Fibroblast of peridontal ligament (primary cell): Measurements from ENCODE around the gene BCL11B.
"Not testable (repeated sequence)": the region's sequence is repeated elsewhere in the genome, so short reads cannot be mapped to it uniquely, and the experiment has no call there.

Experiments
- DNase-seq: peaks from one replicate; pipeline ENCODE4 v3.0.0-alpha.2; 2010; ENCODE audit errors: extremely low read depth

The BCL11B gene

DNA sequence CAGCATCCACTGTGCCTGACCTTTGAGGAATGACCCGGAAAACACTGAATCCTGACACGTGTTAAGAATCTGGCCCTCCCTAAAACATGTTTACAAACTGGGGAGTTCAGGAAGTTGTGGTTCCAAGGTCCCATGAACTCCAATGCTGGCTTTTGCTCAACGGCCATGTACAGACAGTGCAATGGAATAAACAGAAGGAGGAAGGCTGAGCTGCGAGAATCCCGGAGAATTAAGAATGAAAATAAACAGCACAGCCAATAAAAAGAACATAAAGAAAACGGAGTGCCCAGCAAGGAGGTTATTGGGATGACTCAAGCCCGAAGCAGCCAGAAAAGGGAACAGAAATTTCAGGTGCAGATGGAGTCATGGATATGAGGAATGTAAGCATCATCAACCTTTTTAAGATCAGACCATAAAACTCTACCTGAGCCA is 32.3 kb downstream of the BCL11B start:
- DNase-seq = no peak

DNA sequence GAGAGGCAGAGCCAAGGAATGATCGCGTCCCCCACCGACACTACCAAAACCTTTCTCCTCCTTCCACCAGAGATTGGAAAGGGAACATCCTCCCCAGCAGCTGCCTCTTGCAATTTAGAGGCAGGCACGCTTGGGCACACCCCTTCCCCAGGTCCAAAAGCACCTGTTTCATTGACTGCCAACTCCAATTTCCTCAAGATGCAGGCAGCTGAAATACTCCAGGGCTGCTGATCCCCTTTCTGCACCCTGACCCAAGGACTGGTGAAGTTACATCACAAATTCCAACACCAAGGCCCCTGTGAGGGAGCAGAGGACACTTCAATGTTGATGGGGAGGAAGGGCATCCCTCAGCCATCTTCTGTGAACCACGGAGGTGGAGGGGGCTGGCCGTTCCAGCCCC is 33.8 kb downstream of the BCL11B start:
- DNase-seq = no peak

DNA sequence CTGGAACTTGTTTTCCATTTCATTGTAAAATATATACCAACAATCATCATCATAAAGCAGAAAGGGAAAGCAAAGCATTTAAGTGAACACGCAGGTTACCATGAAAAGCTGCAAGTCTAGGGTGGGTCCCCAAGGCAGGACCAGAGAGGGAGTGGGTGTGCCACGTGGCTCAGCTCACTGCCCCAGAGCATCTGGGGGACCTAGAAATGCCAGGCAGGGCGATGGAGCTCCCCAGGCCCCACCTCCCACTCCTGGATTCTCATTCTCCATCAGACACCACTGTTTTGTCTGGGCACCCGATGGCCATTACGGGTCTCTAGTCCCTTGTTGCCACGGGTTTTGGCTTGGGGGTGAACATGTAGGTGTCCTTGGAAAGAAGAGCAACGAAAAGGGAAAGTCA is 34.7 kb downstream of the BCL11B start:
- no peak for DNase-seq

DNA sequence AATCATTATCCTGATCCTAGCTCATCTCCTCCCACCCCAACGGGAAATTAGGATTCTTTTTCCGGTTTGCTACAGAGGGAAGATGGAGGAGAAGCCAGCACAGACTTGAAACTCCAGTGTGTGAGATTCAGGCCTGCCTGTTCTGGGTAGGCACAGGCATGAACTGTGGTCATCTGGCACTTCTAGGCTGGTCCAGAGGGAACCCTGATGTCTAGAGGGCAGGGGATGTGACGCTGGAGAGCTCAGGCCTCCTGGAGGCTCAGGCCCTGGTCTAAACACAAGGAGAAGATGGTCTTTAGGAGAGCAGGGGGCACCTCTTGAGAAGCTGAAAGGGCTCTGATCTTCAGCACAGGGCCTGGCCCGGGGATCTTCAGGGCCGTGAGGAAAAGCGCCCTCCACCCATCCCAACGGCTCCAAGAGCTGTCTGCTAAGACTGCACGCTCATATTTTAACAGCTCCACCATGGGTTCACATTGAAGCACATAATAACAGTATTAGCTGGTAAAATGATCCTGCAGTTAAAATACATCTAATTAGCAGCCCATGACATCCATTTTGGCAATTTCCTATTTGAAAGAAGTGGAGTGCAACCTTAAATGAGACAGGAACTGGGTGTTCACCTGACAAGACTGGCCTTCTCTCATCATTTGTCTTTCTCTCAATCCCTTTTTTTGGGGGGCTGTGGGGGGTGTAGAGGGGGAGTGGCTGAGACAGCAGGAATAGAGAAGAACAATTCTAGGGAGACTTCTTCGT is 35.4 kb downstream of the BCL11B start:
- no peak for DNase-seq

DNA sequence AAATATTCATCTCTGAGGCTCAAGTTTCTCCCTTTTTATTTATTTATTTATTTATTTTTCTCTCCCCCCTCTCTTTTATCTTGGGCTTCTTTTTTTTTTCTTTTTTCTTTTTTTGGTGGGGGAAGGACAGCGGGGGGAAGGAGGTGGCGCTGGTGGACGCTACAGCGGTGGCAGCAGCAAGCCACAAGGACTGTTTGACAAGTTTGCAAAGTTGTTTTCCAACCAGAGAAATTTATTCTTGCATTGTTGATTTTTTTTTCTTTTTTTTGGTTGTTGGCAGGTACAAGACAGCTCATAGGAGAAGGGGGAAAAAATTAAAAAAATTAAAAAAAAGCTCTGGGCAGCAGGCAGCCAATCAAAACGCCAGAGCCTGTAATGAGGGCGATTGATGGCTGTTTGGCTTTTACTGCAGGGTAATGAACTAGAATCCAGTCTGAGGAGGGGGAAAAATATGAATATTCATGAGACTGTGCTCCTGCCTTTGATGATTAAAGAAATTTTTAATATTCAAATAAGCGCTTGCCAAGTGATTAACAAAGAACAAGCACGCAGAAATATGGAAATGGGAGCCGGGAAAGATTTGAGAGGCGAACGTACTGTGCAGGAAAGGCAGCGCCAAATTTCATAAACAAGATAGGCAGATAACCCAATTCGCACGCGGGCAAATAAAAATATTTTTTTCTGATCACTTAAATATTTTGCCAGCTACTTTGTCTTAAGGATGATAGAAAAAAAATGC is 36.2 kb downstream of the BCL11B start:
- no peak for DNase-seq

DNA sequence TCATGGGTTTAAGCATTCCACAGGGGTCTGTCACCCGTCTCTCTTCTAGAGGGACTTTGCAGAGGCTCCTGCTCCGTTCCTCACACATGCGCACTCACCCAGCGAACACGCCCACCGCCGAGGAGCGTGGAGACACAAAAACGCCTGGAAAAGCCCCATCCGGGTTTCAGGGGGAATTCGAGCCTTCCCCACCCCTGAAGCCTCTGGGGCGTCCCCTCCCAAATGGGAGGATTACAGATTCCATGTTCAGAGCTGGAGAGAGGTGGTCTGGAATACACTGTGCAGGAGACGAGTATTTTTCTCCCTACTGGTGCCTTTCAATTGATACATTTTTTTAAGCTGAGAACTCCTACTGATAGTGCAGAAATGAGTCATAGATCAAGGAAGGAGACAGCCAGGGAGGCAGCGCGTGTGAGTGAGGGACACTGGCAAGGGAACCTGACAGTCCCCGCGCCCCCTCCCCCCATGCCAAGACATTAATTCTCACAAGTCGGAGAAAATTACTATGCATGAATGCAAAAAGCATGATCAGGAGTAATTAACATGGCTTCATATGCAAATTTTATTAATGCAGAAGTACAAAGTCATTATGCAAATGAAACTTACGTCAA is 36.9 kb downstream of the BCL11B start:
- DNase-seq = no peak

DNA sequence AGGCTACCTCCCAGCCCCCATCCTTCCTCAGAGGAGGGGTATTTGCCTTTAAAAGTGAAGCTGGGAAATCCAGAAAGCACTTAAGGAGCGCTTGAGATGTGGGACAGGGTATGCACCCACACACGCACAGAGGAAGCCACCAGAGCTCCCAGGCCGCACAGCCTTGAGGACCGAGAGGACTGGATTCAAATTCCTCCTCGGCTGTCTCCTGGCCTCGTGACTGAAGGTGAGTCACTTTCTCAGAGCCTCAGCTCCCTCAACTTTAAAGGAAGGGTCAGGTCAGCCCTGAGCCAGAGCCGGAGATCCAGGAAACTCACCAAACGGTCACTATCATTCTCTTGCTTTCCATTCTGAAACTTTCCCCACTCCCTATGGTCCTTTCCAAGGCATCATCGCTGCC is 37.6 kb downstream of the BCL11B start:
- DNase-seq = no peak

DNA sequence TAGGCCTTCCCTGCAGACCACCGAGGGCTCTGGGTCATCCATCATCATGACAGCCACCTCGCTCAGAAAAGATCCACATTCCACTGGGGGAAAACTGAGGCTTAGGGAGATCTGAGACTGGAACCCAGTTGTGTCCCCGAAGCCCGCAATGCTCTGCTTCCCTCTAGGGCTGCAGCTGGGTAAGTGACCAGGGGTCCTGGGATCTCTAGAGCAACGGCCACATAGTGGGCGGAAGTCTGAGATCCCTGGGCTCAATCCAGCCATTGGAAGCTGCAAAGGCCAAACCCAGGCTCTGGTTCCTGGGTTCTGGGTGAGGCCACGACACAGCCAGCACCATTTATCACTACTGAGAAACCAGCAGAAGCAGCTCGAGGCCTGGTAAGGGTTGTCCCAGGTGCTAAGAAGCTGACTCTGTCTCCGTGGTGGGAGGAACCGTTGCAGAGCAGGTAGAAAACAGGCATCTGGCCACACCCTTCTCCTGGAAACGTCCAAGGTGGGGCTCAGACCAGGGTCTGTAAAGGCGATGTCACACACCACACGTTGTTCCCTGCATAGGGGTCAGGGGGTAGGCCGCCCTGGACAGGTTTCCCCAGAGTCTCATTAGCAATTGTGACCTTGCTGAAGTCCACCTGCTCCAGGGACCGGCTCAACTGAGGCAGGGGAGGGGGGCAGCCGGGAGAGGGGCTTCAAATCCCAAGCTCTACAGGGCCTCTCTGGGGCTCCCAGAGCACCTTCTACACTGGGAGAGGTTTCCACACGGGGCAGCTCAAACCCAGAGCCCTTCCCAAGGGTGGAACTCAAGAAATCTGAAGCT is 38.6 kb downstream of the BCL11B start:
- DNase-seq = no peak

DNA sequence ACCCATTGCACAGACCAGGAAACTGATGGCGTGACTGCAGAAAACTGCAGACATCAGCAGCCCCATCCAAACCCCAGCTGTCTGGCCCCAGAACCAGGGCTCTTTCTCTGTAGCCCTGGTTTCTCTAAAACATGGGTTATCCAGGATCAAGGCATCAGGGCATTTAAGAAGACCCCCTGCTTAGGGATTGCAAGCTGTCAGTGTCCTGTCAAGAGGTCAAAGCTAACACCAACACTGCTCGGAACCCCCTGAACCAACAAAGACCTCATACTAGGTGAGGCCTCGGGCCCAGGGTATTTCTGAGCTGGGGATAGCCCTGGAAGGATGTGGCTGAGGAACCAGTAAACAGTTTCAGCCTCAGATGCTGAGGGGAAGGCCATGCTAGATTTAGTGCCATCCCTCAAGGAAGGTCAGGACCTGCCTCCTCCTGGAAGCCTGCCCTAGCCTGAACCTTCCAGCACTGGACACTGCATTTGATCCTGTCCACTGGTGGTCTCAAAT is 39.2 kb downstream of the BCL11B start:
- no peak for DNase-seq

DNA sequence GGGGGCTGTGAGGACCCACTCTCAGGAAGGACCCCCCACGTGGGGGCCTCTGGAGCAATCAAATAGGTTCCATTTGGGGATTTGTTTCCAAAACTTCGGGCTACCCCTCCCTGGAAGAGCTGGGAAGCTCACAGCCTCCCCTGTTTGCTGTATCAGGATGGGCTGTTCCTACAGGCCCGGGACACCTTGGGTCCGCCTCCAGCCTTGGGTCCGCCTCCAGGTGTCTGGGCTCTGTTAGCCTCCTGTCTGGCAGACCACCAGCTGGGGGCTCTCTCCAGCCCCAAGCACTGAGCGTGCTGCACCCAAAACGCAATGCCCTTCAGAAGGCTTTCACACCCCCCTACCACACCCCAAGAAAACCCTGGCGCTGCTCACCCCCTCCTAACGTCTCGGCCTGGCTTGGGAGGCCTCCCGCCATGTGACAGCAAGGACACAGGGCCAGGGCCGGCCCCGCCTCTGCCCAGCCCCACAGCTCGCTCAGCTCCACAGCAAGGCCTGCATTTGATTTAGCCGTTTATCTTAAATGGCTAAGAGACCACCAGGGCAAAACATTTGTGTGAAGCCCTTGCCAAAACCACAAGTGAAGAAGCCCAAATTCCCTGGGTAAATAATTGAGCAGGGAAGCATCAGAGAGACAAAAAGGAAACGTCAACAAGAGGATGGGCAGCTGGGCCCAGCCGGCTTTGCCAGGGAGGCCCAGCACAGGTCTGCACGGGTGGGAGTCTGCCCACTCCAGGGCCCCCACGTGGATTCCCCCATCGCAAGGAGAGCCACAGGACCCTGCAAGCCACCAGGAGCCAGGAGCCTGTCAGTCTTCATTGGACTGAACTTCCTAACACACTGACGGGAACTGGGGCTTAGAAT is 39.9 kb downstream of the BCL11B start:
- peak; percentile 11 for DNase-seq

DNA sequence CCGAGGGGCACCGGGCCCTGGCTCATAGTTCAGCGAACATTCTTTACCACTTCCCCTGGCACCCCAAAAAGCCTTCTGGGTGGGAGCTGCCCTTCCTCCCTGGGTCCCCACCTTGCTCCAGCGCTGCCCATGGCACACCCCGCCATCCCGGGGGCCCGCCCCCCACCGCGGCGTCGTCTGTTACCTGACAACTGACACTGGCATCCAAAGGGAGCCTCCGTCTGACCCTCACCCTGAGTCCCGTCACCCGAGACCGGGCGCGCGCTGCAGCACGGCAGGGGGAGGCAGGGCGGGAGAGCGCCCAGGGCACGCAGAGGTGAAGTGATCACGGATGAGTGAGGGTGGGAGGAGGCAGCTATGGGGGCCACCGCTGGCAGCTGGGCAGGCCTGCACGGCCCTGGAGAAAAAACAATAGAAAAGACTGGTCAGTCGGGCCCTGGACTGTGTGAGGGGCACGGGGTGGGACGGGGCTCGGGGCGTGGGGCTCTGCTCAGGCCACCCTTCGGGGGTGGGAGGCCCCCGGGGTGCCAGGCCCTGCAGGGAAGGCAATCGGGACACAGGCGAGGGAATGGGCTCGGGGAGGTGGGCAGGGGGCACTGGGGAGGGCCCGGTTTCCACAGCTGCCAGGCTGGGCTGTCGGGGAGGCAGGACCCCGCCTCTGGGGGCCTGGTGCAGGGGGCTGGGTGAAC is 40.7 kb downstream of the BCL11B start:
- no peak for DNase-seq

DNA sequence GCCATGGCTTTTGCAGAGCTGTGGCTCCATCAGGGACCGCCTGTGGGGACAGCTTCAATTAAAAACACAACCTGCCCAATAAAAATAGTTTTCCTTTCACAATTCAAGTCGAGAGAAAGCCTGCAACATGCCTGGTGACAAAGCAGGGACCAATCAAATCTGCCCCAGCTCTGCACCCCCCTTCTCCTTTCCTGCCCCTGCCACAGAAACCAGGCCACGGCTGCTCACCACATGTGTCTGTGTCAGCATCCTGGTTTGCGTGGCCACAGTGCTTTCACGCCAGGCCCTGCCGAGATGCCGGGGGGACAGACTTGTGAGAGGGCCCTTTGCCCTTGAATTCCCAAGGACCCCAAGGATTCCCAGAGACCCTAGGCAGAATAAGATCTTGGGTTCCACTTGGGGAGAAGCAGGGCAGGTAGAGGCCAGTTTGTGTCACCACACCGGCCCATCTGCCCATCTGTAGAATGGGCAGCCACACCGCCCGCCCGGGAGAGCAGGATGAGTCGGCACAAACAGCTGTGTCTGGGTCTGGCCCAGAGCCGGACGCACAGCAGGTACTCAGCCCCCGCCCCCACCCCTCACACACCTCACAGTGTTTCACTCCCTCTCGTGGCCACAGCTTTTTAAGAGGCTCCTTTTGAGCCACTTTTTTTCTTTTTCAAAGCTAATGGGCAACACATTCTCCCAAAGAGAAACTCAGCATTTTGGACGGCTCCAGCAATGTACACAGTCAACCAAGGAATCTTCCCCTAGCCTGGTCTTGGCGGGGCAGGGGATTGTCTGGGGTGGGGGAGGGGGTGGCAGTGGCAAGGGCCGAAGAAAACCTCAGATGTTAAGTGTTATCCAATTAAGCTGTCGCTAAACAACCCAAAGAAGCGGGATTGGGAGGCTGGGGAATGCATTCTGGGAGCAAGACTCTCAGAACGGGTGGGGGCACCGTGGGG is 41.5 kb downstream of the BCL11B start:
- DNase-seq = no peak

DNA sequence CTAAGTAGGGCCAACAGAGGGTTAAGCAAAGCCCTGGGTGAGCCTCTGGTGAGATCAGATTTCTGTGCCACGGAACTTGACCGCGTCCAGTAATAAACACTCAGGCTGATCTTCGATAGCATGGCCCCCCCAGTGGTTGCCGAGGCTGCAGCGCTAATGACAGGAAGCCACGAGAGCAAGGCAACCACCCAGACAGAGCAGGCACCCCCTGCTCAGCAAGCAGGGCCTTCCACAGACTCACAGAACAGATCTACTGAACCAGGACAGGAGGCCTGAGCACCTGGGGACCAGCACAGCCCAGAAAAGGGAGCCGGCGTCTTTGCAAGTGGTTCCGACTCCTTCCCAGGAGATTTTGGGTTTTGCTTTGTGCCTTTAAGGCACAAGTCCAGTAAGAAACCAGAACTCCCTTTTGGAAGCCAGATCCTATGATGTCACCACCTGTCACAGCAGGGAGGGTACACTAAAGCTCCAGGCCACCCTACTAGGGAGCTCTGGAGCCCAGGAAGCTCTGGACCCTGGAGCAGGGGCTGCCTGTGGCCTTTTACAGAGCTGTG is 42.3 kb downstream of the BCL11B start:
- DNase-seq = peak; percentile 3

DNA sequence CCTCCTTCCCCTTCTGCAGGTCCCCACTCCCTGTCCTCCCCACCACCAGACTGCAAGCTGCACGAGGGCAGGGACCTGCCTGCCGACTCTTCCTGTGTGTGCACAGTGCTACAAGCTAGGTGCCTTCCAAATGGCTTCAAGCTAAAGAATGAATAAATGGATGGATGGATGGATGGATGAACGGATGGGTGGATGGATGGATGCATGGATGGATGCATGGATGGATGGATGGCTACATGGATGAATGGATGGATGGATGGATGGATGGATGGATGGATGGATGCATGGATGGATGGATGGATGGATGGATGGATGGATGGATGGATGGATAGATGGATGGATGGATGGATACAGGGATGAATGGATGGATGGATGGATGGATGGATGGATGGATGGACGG is 43.2 kb downstream of the BCL11B start:
- not testable (repeated sequence) for DNase-seq

DNA sequence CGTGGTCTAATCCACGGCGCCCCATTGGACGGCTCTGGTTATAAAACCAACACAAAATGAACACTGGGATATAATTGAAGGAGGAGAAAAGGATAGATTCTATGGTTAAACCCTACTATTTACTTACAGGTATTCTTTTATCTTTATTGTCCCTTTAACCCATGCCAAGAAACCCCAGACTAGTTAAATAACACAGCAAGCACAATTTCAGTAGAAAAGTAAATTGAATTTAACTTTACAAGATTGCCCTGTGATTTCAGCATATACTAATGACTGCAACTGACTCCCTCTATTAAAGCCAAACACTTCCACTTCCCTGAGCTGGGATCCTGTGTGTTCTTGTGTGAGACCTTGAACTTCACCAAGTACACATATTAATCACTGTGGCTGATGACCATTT is 45.3 kb downstream of the BCL11B start:
- DNase-seq = no peak

DNA sequence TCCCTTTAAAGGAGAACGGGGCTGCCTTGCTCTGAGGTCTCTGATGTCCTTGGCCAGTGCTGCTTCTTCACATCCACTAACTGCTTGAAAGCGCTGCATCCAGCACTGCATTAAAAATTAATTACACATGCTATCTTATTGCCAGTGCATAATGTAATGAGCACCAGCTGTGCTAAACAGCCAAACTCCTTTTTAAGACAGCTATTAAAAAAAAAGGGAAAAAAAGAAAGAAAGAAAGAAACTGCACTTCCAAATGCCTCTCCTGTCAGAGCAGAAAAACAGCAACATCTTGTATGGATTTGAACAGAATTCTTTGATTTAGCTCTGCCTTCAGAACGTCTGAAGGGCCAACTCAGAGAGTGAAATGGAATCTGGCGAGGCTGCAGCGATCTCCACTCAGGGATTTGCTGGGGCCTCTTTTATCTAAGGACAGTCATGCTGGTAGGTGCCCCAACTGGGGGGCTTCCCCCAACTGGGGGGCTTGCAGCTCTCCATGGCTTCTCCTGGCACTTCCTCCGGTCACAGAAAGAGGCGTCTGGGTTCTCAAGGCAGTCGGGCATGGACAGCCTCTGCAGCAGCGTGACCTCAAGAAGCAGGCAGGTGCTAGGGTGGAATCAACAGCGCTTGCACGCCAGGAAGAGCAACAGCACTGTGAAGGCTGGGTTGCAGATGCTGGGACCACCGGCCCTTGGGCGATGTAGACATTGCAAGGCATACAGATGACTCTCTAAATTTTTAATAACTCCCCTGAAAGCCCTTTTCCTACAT is 46.4 kb downstream of the BCL11B start:
- DNase-seq = no peak

DNA sequence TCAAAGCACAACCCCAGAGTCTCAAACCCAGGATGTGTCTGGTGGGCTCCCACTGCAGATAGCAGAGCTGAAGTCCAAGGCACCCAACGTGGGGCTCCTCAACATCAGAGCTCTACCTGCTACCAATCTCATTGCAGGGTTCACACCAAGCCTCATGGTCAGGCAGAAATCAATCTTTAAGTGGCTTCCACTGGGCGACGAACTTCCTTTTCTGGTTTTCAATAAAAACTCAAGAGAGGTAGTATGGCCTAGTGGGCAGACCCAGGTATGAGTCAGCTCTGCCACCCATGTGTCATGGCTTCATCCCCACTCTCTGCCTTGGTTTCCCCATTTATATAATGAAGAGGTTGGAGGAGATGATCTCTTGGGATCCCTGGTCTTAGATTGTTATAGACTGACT is 47.0 kb downstream of the BCL11B start:
- no peak for DNase-seq
